NCI-H2196 treated with DMSO at 0.1 percent for 48 hours (cell line): ENCODE measurements around the gene ERVW-1.
"Not testable (repeated sequence)": the region's sequence is repeated elsewhere in the genome, so short reads cannot be mapped to it uniquely, and the experiment has no call there.

Experiments used
- DNase-seq: peaks from one replicate; lab custom pipeline; 2025; ENCODE audit not compliant: unreplicated experiment; lab: John Stamatoyannopoulos, UW

ERVW-1 gene

DNA sequence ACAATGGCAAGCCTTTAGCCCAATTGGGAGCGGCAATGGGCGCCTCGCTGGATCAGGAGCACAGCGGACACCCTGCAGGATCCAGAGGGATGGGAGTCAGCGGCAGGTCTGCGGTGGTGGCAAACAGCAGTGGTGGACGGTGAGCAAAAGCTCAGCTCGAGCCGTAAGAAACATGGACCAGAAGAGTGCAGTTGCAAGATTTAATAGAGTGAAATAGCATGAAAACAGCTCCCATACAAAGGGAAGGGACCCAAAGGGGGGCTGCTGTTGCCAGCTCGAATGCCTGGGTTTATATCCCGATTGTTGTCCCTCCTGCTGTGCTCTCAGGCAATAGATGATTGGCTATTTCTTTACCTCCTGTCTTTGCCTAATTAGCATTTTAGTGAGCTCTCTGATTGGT, at the start of gene ERVW-1:
Gene ERVW-1, minus strand, starts transcription at position 266 of the 400 bp plus-strand sequence. CDS start 7,565 bp downstream, outside the sequence.
- not testable (repeated sequence) for DNase-seq

DNA sequence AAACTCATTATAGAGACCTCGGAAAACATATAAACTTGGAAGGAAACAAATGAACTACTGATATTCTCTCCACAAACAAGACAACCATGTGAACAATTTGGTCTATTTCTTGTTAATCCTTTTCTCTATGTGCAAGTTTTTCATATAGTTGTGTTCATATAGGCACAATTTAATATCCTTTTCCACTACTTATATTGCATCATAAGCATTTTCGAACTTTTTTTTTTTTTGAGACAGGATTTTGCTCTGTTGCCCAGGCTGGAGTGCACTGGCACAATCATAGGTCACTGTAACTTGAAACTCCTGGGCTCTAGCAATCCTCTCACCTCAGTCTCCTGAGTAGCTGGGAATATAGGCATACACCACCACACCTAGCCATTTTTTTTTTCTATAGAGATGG, 45.4 kb upstream of the ERVW-1 start:
- DNase-seq = no peak

GRCh38 chr7:92520024-92520423, 42.3 kb upstream of the ERVW-1 start:
- no peak for DNase-seq

GRCh38 chr7:92517631-92518030, 39.9 kb upstream of the ERVW-1 start:
- DNase-seq = no peak

DNA sequence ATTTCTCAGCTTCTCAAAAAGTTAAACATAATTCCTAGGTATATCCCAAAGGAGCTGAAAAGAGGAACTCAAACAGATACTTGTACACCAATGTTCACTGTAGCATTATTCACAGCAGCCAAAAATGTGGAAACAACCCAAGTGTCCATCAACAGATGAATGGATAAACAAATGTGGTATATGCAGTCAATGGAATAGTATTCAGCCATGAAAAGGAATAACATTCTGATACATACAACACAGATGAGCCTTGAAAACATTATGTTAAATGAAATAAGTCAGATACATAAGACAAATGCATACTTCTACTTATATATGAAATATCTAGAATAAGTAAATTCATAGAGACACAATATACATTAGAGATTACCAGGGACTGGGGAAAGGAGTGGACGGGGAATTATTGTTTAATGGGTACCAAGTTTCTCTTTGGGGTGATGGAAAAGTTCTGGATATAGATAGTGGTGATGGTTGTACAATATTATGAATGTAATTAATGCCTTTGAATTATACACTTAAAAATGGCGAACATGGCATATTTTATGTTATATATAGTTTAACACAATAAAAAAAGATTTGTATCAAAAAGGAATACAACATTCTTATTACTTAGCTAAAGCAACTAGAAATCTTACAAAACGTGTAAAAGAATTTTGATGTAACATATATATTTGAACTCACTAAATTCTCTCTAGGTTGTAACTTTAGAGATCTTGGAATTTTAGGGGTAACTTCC, 35.6 kb upstream of the ERVW-1 start:
- no peak for DNase-seq

- DNase-seq = no peak
Observed at GRCh38 chr7:92508946-92509345, 31.2 kb upstream of the ERVW-1 start.

GRCh38 chr7:92506363-92506762, 28.6 kb upstream of the ERVW-1 start:
- DNase-seq = no peak

GRCh38 chr7:92504563-92504962, 26.8 kb upstream of the ERVW-1 start:
- DNase-seq = no peak

DNA sequence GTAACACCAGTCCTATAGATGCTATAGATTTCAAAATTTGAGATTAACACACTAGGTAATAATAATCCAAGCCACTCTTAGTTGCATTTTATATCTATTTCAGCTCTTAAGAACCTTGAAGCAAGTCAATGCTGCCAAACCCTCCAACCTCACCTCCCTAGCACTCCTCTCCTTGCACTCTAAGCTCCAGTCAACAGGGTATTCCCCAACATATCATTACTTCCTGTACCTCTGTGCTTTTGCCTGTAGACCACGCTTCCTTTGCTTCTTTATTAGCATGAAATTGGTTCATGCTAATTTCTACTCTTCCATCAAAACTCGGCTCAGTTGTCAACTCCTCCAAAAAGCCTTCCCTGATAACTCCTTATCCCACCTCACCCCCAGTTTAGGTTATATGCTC, 26.0 kb upstream of the ERVW-1 start:
- no peak for DNase-seq

GRCh38 chr7:92498557-92498956, 20.8 kb upstream of the ERVW-1 start:
- no peak for DNase-seq

- no peak for DNase-seq
Observed at GRCh38 chr7:92496876-92497275, 19.1 kb upstream of the ERVW-1 start.

GRCh38 chr7:92489634-92490033, 11.9 kb upstream of the ERVW-1 start:
- DNase-seq = no peak

- no peak for DNase-seq
Observed at GRCh38 chr7:92487804-92488203, 10.1 kb upstream of the ERVW-1 start.

GRCh38 chr7:92485974-92486373, 8.2 kb upstream of the ERVW-1 start:
- no peak for DNase-seq

DNA sequence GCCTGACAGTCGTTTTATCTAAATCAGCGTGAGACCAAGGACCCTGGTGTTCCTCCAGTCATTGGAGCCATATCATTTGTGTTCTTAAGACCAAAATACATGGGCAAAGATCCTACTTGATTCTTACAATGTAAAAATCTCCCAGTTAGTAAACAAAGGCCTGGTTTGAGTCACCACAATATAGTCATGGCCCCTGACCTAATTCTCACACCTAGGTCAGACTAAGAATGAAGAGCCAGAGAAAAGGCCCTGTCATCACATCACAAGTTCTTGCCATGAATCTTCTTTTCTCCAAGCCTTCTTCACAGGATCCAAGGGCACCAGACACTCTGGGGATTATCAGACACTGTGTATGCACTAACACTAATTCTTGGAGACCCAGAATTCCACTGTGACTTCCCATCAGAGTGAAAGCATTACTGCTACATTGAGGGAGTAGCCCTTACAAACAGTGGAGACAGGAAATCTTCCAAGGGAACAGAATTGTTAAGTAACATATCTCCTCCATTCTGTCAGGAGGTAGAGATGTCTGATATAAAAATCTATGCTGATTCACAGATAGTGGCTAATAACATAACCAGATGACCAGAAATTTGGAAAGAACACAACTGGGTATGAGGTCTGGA, 7.6 kb upstream of the ERVW-1 start:
- DNase-seq = no peak

DNA sequence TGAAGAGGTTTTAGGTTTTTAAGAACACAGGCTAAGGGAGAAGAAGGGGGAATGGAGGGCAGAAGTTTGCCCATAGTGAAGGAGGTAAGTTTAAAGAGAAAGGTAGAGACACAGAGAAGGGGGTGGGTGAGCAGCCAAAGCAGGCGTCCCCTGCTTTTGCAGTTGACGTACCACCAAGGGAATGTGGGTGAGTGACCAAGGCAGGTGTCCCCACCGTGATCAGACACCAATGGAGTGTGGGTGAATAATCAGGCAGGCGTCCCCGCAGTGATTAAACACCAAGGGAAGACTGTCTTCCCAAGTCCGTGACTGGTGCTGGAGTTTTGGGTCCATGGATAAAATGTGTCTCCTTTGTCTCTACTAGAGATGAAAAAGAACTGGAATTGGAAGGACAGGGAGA, 6.5 kb upstream of the ERVW-1 start:
- DNase-seq = not testable (repeated sequence)

DNA sequence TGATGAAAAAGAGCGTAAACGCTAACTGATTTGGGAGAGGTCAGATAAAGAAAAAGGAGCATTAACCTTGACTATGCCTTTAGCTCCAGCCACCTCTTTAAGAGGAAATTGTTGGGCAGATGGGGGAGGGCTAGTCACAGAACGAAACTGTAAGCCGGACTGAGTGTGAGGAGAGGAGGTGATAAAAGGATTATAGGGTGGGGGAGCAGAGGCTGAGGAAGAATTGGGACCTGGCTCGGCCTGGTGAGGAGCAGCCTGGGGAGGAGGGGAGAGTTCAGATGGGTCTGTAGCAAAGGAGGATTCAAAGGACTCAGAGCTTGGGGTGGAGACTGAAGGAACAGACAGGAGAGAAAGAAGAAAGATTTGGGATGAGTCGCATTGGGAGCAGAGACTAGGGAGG, 5.9 kb upstream of the ERVW-1 start:
- not testable (repeated sequence) for DNase-seq

DNA sequence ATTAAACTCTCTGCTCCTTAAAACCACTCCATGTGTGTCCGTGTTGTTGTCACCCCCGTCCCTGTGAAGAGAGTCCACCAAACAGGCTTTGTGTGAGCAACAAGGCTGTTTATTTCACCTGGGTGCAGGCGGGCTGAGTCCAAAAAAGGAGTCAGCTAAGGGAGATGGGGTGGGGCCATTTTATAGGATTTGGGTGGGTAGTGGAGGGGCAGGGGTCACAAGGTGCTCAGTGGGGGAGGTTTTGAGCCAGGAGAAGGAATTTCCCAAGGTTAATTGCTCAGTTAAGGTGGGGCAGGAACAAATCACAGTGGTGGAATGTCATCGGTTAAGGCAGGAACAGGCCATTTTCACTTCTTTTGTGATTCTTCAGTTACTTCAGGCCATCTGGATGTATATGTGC, 1.4 kb upstream of the ERVW-1 start:
- not testable (repeated sequence) for DNase-seq

DNA sequence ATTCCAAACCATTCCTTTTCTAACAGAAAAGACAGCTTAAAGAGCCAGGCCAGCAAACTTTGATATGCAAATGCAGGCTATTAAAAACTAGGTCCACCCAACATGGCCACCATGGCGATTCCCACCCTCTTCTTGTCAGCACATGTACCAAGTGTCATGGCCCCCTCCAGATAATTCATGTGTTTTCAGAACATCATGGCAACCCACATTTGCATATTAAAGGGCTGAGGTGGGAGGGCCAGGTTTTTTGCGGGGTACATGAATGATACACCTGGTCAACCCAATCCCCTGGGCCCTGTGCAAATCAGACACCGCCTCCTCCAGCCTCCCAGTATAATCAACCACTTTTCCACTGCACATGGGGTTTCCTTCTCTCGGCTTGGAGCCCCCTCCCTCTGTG, 965 bp upstream of the ERVW-1 start:
- no peak for DNase-seq

DNA sequence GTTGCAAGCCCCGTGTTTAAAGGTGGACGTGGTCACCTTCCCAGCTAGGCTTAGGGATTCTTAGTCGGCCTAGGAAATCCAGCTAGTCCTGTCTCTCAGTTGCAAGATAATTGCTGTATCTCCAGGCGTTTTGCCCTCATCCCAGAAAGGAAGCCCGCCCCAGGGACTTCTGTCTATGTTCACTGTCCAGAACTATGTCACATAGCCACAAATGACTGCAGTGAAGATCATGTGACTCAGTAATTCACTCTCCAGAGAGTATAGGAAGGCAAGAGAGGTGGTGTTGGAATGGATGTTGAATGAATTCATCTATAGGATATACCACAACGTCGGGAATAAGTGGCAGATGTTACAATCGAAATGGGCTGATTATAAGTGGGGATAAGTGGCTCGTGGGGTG, 349 bp upstream of the ERVW-1 start:
- no peak for DNase-seq

DNA sequence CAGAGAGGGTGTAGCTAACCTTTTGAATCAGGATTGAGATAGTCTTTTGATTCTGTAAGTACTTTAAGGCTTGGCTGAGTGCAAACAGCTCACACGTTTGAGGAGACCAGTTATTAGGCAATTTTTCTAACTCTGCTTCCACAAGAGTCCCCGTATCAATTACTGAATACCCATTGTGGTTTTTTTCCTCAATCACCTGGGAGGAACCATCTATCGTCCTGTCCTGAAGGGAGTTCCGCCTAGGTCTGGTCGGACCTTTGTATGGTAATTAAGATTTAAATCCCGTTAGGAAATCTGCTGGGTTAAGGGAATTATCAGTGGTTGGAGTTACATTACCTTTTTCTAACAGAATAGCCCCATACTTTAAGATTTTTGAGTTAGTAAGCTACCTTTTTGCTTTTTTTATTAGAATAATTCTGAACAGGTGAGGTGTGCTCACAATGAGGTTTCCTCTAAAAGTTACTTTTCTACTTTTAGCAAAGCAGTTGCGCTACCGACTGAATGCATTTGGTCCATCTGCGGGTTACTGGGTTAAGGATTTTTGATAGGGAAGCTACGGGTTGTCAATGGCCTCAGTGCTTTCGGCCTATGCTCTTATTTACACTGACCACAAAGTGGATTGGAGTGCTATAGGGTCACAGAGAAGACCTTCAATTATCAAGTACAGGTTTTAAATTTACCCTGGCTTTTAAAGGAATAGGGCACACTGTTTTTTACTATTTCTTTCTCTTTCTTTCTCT, 1.7 kb downstream of the ERVW-1 start:
- DNase-seq = not testable (repeated sequence)

- not testable (repeated sequence) for DNase-seq
Observed at GRCh38 chr7:92475261-92475770, 2.4 kb downstream of the ERVW-1 start.
